KG1 (cell line): ENCODE data around the gene CACNA1C.

Experiments
- DNase-seq: peaks from one replicate; lab custom pipeline; 2025; lab: John Stamatoyannopoulos, UW

Gene CACNA1C

GRCh38 chr12:2282318-2282717, 229.5 kb downstream of the CACNA1C start:
- DNase-seq = no peak

GRCh38 chr12:2283480-2283879, 230.7 kb downstream of the CACNA1C start:
- no peak for DNase-seq

- no peak for DNase-seq
Observed at GRCh38 chr12:2283916-2284315, 231.1 kb downstream of the CACNA1C start.

- peak; percentile 87 for DNase-seq
Observed at GRCh38 chr12:2284321-2284813, 231.6 kb downstream of the CACNA1C start.

GRCh38 chr12:2284857-2285256, 232.1 kb downstream of the CACNA1C start:
- DNase-seq = peak; percentile 87

- no peak for DNase-seq
Observed at GRCh38 chr12:2285462-2285861, 232.7 kb downstream of the CACNA1C start.

- no peak for DNase-seq
Observed at GRCh38 chr12:2286047-2286446, 233.3 kb downstream of the CACNA1C start.

- no peak for DNase-seq
Observed at GRCh38 chr12:2286461-2287131, 233.8 kb downstream of the CACNA1C start.

GRCh38 chr12:2287151-2287550, 234.4 kb downstream of the CACNA1C start:
- no peak for DNase-seq

- DNase-seq = no peak
Observed at GRCh38 chr12:2287589-2287988, 234.8 kb downstream of the CACNA1C start.

- DNase-seq = no peak
Observed at GRCh38 chr12:2288001-2288400, 235.2 kb downstream of the CACNA1C start.

GRCh38 chr12:2288471-2288870, 235.7 kb downstream of the CACNA1C start:
- no peak for DNase-seq

- no peak for DNase-seq
Observed at GRCh38 chr12:2288875-2289274, 236.1 kb downstream of the CACNA1C start.

GRCh38 chr12:2289525-2289924, 236.7 kb downstream of the CACNA1C start:
- DNase-seq = no peak

- DNase-seq = no peak
Observed at GRCh38 chr12:2290091-2290490, 237.3 kb downstream of the CACNA1C start.

GRCh38 chr12:2290516-2291065, 237.8 kb downstream of the CACNA1C start:
- no peak for DNase-seq

- DNase-seq = no peak
Observed at GRCh38 chr12:2291182-2291832, 238.5 kb downstream of the CACNA1C start.

- no peak for DNase-seq
Observed at GRCh38 chr12:2291947-2292346, 239.2 kb downstream of the CACNA1C start.

- DNase-seq = no peak
Observed at GRCh38 chr12:2292560-2292959, 239.8 kb downstream of the CACNA1C start.

GRCh38 chr12:2294651-2295475, 242.1 kb downstream of the CACNA1C start:
- no peak for DNase-seq

GRCh38 chr12:2295941-2296461, 243.2 kb downstream of the CACNA1C start:
- no peak for DNase-seq

GRCh38 chr12:2297004-2297403, 244.2 kb downstream of the CACNA1C start:
- no peak for DNase-seq
